Stimulated activated naive CD4-positive, alpha-beta T cell (primary cell): ENCODE data around the gene SCG5.

Experiments used
- DNase-seq, 6 experiments: peaks; one replicate each; lab custom pipeline; 2025; lab: John Stamatoyannopoulos, UW

Gene SCG5

GRCh38 chr15:32659340-32660155 is 18.0 kb downstream of the SCG5 start:
- DNase-seq: no peak

GRCh38 chr15:32663671-32664070 is 22.2 kb downstream of the SCG5 start:
- DNase-seq: no peak

- no peak for DNase-seq
These were observed 23.3 kb downstream of the SCG5 start for GRCh38 chr15:32664796-32665195.

GRCh38 chr15:32667321-32667720 is 25.8 kb downstream of the SCG5 start:
- no peak for DNase-seq

GRCh38 chr15:32668942-32669341 is 27.4 kb downstream of the SCG5 start:
- no peak for DNase-seq

- DNase-seq: no peak
These were observed 28.5 kb downstream of the SCG5 start for GRCh38 chr15:32669896-32670611.

GRCh38 chr15:32670623-32671022 is 29.1 kb downstream of the SCG5 start:
- no peak for DNase-seq

GRCh38 chr15:32671339-32672325 is 30.1 kb downstream of the SCG5 start:
- DNase-seq: no peak

- no peak for DNase-seq
These were observed 33.2 kb downstream of the SCG5 start for GRCh38 chr15:32674681-32675080.

GRCh38 chr15:32675466-32675865 is 34.0 kb downstream of the SCG5 start:
- no peak for DNase-seq

- no peak for DNase-seq
These were observed 34.7 kb downstream of the SCG5 start for GRCh38 chr15:32676169-32676568.

- no peak for DNase-seq
These were observed 35.8 kb downstream of the SCG5 start for GRCh38 chr15:32677238-32677750.

GRCh38 chr15:32679298-32679690 is 37.8 kb downstream of the SCG5 start:
- DNase-seq: no peak

GRCh38 chr15:32682569-32682968 is 41.1 kb downstream of the SCG5 start:
- no peak for DNase-seq

- DNase-seq: no peak
These were observed 41.6 kb downstream of the SCG5 start for GRCh38 chr15:32682977-32683630.

- no peak for DNase-seq
These were observed 42.5 kb downstream of the SCG5 start for GRCh38 chr15:32683906-32684584.

- no peak for DNase-seq
These were observed 44.1 kb downstream of the SCG5 start for GRCh38 chr15:32685576-32685975.

- no peak for DNase-seq
These were observed 46.0 kb downstream of the SCG5 start for GRCh38 chr15:32687556-32687955.

- DNase-seq: no peak
These were observed 46.7 kb downstream of the SCG5 start for GRCh38 chr15:32688151-32688639.

- no peak for DNase-seq
These were observed 49.6 kb downstream of the SCG5 start for GRCh38 chr15:32690941-32691688.
